Neural progenitor cell (in vitro differentiated cells): Measurements from ENCODE around the gene XYLT1. TPM values are rescaled to one million over a fixed set of nuclear protein-coding genes. Genes with fewer than 3 reads are reported as not detected.

ENCODE experiments used
- DNase-seq: peaks from one replicate; pipeline ENCODE4 v3.0.0-alpha.2; 2016; ENCODE audit warnings: low spot score
- H2AFZ ChIP-seq: fragments of 200-600 bp; sonication (generic); replicated peaks from 2 replicates; pipeline ENCODE4 v1.6.1; 2016; ENCODE audit warnings: antibody characterized with exemption
- H3F3A ChIP-seq: fragments of 200-600 bp; sonication (generic); 2 replicates; pipeline ENCODE4 v1.6.1; 2016; ENCODE audit warnings: antibody characterized with exemption, low read depth
- H3K27ac ChIP-seq: fragments of 200-600 bp; sonication (generic); 2 replicates; pipeline ENCODE4 v1.5.1; 2016; ENCODE audit warnings: mild to moderate bottlenecking
- H3K27me3 ChIP-seq: fragments of 200-600 bp; sonication (generic); 2 replicates; pipeline ENCODE4 v1.6.1; 2016; ENCODE audit warnings: mild to moderate bottlenecking, moderate library complexity
- H3K36me3 ChIP-seq: fragments of 200-600 bp; sonication (generic); 2 replicates; pipeline ENCODE4 v1.5.1; 2016
- H3K4me1 ChIP-seq: fragments of 200-600 bp; sonication (generic); 2 replicates; pipeline ENCODE4 v1.6.1; 2016; ENCODE audit warnings: mixed run types
- H3K4me2 ChIP-seq: fragments of 200-600 bp; sonication (generic); 2 replicates; pipeline ENCODE4 v1.6.1; 2016
- H3K4me3 ChIP-seq: fragments of 200-600 bp; sonication (generic); 2 replicates; pipeline ENCODE4 v1.5.1; 2016
- H3K79me2 ChIP-seq: fragments of 200-600 bp; sonication (generic); 2 replicates; pipeline ENCODE4 v1.6.1; 2016; ENCODE audit warnings: low read depth
- H3K9ac ChIP-seq: fragments of 200-600 bp; sonication (generic); 2 replicates; pipeline ENCODE4 v1.6.1; 2016
- H3K9me3 ChIP-seq: fragments of 200-600 bp; sonication (generic); 2 replicates; pipeline ENCODE4 v1.5.1; 2016; ENCODE audit warnings: low read depth
- H4K20me1 ChIP-seq: fragments of 200-600 bp; sonication (generic); 2 replicates; pipeline ENCODE4 v1.6.1; 2016; ENCODE audit warnings: low read depth
- H3K27ac Mint-ChIP-seq: 3 replicates; pipeline ENCODE4 v1.8.0; 2021; ENCODE audit warnings: mixed read lengths
- H3K27me3 Mint-ChIP-seq: 2 replicates; pipeline ENCODE4 v1.8.0; 2022; ENCODE audit warnings: low read depth, mild to moderate bottlenecking, inconsistent platforms, moderate library complexity, mixed read lengths; ENCODE audit not compliant: insufficient read depth
- H3K36me3 Mint-ChIP-seq: 3 replicates; pipeline ENCODE4 v1.8.0; 2021; ENCODE audit warnings: mixed read lengths
- H3K4me1 Mint-ChIP-seq: 3 replicates; pipeline ENCODE4 v1.8.0; 2021; ENCODE audit warnings: mixed read lengths
- H3K4me3 Mint-ChIP-seq: 3 replicates; pipeline ENCODE4 v1.8.0; 2021; ENCODE audit warnings: mild to moderate bottlenecking, moderate library complexity, mixed read lengths
- H3K9me3 Mint-ChIP-seq: 3 replicates; pipeline ENCODE4 v1.8.0; 2020; ENCODE audit warnings: mixed read lengths
- EZH2 ChIP-seq: fragments of 200-600 bp; sonication (generic); IDR thresholded peaks from 2 replicates; pipeline ENCODE4 v1.6.1; 2017; ENCODE audit warnings: antibody characterized with exemption, mild to moderate bottlenecking, moderate library complexity
- EZH2phosphoT487 ChIP-seq: fragments of 200-600 bp; sonication (generic); IDR thresholded peaks from 2 replicates; pipeline ENCODE4 v1.6.1; 2017; ENCODE audit warnings: antibody characterized with exemption
- total RNA-seq: library from RNA; depleted of rRNA; stranded (reverse); fragments of >200 nt; gene quantifications from 2 replicates; pipeline ENCODE4 v1.2.3, GENCODE V29; 2015; ENCODE audit warnings: low replicate concordance
- TF ChIP-seq, protein P1 (sequence below): fragments of 200-600 bp; sonication (generic); IDR thresholded peaks from 2 replicates; pipeline ENCODE4 v1.5.1; 2017; ENCODE audit warnings: antibody characterized with exemption, mild to moderate bottlenecking

Gene XYLT1
- total RNA-seq, 1 donor from 2014 or later, result 5.9 TPM

DNA sequence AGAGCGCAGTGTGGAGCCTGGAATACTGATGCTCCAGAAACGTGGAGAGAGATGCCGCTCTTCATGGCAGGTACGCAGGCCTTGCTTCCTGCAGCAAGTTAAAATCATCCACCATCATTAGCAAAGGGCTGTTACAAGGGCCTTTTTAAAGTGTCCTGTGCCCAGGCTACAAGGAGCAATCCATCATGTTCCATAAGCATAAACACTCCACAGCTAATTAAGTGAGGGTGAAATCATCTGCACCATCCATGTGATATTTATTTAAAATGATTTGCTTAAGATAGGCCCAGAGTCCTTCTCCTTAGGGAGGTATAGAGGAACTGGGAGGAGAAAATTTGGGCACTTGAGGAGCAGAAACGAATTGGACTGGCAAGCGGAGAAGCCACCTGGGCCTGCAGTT lies 372.1 kb downstream of the XYLT1 start:
- Mint-ChIP-seq H3K9me3 (no peaks in the 10 kb centered on the region), H3K4me3 (no peak overlapping the region), H3K36me3 (no peaks in the 10 kb centered on the region), H3K27me3 (peaks cover 2% of the 10 kb centered on the region), H3K27ac (no peak overlapping the region), H3K4me1 (no peaks in the 10 kb centered on the region)
- Histone ChIP-seq H3K36me3 (no peaks in the 10 kb centered on the region), H4K20me1 (no peaks in the 10 kb centered on the region), H3K9me3 (no peaks in the 10 kb centered on the region), H3K79me2 (no peaks in the 10 kb centered on the region), H3K27ac (no peak overlapping the region), H3K4me1 (no peaks in the 10 kb centered on the region), H3K4me3 (no peak overlapping the region), H3K9ac (no peak overlapping the region), H3K4me2 (no peak overlapping the region), H3K27me3 (no peaks in the 10 kb centered on the region), H3F3A (no peaks in the 10 kb centered on the region), H2AFZ (no peak overlapping the region)
- TF ChIP-seq, protein P1, sequence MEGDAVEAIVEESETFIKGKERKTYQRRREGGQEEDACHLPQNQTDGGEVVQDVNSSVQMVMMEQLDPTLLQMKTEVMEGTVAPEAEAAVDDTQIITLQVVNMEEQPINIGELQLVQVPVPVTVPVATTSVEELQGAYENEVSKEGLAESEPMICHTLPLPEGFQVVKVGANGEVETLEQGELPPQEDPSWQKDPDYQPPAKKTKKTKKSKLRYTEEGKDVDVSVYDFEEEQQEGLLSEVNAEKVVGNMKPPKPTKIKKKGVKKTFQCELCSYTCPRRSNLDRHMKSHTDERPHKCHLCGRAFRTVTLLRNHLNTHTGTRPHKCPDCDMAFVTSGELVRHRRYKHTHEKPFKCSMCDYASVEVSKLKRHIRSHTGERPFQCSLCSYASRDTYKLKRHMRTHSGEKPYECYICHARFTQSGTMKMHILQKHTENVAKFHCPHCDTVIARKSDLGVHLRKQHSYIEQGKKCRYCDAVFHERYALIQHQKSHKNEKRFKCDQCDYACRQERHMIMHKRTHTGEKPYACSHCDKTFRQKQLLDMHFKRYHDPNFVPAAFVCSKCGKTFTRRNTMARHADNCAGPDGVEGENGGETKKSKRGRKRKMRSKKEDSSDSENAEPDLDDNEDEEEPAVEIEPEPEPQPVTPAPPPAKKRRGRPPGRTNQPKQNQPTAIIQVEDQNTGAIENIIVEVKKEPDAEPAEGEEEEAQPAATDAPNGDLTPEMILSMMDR, result no peak
- TF ChIP-seq EZH2 (no peak), EZH2phosphoT487 (no peak)
- no peak for DNase-seq

DNA sequence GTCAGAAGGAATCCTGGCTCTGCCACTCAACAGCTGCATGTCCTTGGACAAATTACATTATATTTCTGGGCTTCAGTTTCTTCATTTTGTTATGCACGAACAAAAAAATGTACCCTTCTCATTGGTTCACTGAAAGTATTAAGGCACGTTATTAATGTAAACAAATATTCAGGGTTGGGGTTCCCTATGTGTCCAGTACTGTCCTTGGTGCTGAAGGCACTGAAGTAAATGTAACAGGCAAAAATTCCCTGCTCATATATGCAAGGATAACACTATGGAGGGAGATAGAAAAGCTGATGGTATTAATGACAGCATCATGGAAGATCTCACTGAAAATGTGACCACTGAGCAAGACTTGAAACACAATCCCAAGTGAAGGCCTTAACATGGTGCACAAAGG lies 386.6 kb downstream of the XYLT1 start:
- Histone ChIP-seq H3K4me3 (peak overlapping the region; percentile 20), H3K27ac (peak overlapping the region; percentile 75), H3K9ac (no peak overlapping the region), H3F3A (peaks cover 22% of the 10 kb centered on the region), H3K36me3 (no peaks in the 10 kb centered on the region), H3K4me1 (peaks cover 36% of the 10 kb centered on the region), H3K4me2 (peak overlapping the region; percentile 73), H3K9me3 (no peaks in the 10 kb centered on the region), H4K20me1 (no peaks in the 10 kb centered on the region), H3K27me3 (no peaks in the 10 kb centered on the region), H3K79me2 (no peaks in the 10 kb centered on the region), H2AFZ (no peak overlapping the region)
- Mint-ChIP-seq H3K4me3 (no peak overlapping the region), H3K4me1 (peaks cover 42% of the 10 kb centered on the region), H3K27ac (peak overlapping the region; percentile 4), H3K9me3 (peaks cover 3% of the 10 kb centered on the region), H3K36me3 (no peaks in the 10 kb centered on the region), H3K27me3 (peaks cover 6% of the 10 kb centered on the region)
- TF ChIP-seq EZH2phosphoT487, result no peak
- TF ChIP-seq, protein P1, result no peak
- TF ChIP-seq EZH2, result no peak
- DNase-seq, result peak; percentile 63

- Mint-ChIP-seq H3K27me3 (peaks cover 6% of the 10 kb centered on the region), H3K4me1 (peaks cover 45% of the 10 kb centered on the region), H3K27ac (peak overlapping the region; percentile 86), H3K9me3 (peaks cover 3% of the 10 kb centered on the region), H3K36me3 (no peaks in the 10 kb centered on the region), H3K4me3 (peak overlapping the region; percentile 56)
- TF ChIP-seq, protein P1, result no peak
- TF ChIP-seq EZH2phosphoT487 (no peak), EZH2 (no peak)
- Histone ChIP-seq H3K36me3 (no peaks in the 10 kb centered on the region), H2AFZ (no peak overlapping the region), H3K4me1 (peaks cover 36% of the 10 kb centered on the region), H3K4me3 (peak overlapping the region; percentile 27), H3F3A (peaks cover 22% of the 10 kb centered on the region), H3K27me3 (no peaks in the 10 kb centered on the region), H3K9ac (no peak overlapping the region), H3K4me2 (peak overlapping the region; percentile 73), H3K27ac (peak overlapping the region; percentile 75), H4K20me1 (no peaks in the 10 kb centered on the region), H3K79me2 (no peaks in the 10 kb centered on the region), H3K9me3 (no peaks in the 10 kb centered on the region)
- peak; percentile 87 for DNase-seq
These were observed 387.1 kb downstream of the XYLT1 start for GRCh38 chr16:17083628-17084027.
